GM19239 (cell line): Measurements from ENCODE around the gene MRPL49.
"Not testable (repeated sequence)": the region's sequence is repeated elsewhere in the genome, so short reads cannot be mapped to it uniquely, and the experiment has no call there.

Experiments
- DNase-seq: peaks from one replicate; pipeline ENCODE4 v3.0.0; 2011; ENCODE audit warnings: low spot score; ENCODE audit not compliant: insufficient read length
- FAIRE-seq: peaks from 2 replicates; lab custom pipeline; 2011; peaks lifted over from hg19 to GRCh38; lab: Jason Lieb, UNC

The MRPL49 gene

GRCh38 chr11:65116370-65117205 is 5.5 kb upstream of the MRPL49 start:
- DNase-seq (no peak), FAIRE-seq (peak; percentile 76)

DNA sequence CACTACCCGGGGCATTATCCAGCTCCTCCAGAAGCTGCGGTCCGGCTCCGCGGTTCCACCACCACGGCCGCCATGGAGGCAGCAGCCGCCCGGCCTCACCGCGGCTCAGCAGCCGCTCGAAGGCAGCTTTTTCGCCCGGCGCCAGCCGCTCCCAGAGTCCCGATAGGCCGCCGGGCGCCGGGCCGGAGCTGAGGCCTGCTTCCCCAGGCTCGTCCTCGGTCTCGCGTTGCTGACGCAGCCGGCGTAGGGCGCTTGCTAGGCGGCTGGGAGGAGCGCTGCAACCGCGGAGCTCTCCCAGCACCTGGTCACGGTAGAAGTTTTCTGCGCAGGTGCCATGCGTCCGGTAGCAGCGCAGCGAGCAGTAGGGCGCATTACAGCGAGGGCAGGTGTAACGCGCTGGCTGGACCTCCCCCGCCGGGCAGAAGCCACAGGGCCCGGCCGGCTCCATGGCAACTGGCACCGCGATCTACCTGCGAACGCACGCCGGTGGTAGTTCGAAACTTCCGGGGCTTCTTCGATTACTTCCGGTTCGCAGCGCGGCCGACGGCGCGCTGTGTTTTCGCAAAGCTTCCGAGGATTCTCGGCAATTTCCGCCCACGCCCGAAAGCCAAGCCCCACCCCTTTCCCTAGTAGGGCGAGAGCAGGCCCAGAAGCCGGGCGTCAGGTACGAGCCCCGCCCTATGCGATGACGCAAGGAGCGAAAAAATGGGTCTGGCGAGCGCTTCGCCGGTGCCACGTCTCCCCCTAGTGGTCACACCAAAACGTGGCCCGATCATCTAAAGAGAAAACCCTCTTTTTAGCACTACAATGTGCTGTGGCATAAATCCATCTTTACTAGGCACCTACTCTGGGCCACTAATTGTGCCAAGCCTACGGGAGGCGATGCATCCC is 4.7 kb upstream of the MRPL49 start, which contains the start of gene ZNHIT2:
ZNHIT2 (minus strand) TSS at position 496 of the 891 bp plus-strand sequence; CDS start at position 448, 48 bp downstream.
- DNase-seq (peak; percentile 77), FAIRE-seq (peak; percentile 100)

GRCh38 chr11:65118097-65118837 is 3.9 kb upstream of the MRPL49 start:
- DNase-seq (no peak), FAIRE-seq (no peak)

DNA sequence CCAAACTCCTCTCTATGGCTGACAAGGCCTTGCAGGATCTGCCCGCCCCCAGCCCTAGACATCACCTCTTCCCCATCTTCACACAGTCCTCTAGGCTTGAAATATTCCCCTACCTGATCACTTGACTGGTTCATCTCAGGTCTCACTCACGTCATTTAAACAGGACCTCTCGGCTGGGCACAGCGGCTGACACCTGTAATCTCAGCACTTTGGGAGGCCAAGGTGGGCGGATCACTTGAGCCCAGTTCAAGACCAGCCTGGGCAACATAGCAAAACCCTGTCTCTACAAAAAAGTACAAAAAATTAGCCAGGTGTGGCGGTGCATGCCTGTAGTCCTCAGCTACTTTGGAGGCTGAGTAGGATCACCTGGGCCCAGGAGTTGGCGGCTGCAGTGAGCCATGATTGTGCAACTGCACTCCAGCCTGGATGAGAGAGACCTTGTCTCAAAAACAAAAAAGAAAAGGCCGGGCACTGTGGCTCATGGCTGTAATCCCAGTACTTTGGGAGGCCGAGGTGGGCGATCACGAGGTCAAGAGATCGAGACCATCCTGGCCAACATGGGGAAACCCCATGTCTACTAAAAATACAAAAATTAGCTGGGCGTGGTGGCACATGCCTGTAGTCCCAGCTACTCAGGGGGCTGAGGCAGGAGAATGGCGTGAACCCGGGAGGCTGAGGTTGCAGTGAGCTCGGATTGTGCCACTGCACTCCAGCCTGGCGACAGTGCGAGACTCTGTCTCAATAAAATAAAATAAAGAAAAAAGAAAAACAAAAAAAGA is 3.0 kb upstream of the MRPL49 start:
- DNase-seq, FAIRE-seq: not testable (repeated sequence)

GRCh38 chr11:65119670-65119995 is 2.5 kb upstream of the MRPL49 start:
- no peak for DNase-seq
- no peak for FAIRE-seq

DNA sequence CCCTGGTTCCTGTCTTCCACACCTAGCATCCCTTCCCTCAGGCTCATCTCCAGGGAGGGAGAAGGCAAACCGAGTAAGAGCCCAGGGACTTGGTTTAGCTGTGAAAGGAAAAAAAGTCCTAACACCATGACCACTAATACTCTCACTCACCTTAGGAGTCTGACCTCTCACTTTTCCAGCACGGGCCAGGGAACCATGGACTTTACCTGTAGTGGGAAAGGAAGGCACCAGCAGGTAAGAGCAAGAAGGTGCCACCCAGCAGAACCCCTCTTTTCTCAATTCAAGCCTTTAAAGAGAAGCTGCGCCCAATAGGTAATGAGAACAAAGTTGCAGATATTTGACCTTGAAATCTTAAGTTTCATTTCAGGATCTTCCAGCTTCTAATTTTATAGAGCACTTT is 1.3 kb upstream of the MRPL49 start:
- FAIRE-seq = peak; percentile 31
- DNase-seq = no peak

- peak; percentile 69 for FAIRE-seq
- DNase-seq = no peak
These were observed 665 bp upstream of the MRPL49 start for GRCh38 chr11:65121447-65121864.

DNA sequence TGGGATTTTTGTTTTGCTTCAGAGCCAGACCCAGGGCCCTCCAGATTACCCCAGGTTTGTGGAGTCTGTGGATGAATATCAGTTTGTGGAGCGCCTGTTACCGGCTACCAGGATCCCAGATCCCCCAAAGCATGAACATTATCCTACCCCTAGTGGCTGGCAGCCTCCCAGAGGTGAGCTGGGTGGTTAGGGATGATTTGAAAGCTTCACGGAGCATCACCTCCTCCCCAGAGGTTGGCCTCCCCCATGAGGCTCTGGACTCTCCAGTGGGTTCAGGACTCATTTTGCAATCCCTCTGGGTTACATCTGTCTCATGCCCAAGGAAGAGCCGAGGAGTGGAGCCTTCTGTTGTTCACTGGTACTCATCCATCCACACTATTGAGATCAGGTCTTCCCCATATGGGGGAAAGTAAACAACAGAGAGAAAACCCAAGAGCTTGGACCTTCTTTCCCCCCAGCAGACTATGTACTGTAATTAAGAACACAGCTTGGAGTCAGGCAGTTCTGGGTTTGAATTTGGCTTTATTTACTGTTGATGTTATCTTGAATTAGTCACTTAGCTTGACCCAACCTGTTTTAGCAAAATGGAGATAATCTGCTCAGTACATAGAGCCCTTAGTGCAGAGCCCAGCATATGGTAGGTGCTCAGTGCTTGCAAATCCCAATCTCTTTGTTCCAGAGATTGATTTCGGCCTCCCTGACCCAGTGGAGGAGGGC is 2.5 kb downstream of the MRPL49 start:
- DNase-seq = no peak
- no peak for FAIRE-seq

- DNase-seq (no peak), FAIRE-seq (no peak)
These were observed 3.3 kb downstream of the MRPL49 start for GRCh38 chr11:65125197-65126056.

DNA sequence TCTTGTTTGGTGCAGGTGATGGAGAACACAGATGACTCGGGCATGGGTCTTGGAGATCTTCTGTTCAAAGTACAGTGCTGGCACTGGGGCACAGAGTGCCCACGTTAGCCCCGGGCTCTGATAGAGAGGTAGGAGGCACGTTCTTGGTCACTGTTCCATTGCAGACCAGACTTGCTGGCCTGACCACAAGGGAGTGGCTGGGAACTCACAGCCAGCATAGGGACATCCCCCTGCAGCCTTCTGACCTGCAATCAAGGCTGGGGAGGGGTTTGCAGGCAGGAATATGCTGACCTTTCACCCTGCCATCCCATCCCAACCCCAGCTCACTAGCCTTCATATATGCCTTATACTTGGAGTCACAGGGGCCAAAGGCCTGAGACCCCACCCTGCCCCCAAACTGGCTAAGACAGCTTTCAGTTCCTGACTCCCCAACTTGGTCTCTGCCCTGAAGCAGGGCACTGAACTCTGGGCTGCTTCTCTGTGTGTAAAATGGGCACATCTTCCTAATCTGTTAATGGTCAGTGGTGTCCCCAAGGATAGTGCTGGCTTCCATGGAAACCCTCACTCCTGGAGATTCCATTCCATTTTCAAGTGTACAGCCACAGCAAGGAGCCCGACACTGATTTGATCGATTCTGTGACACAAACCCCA is 4.6 kb downstream of the MRPL49 start:
- no peak for FAIRE-seq
- no peak for DNase-seq

GRCh38 chr11:65127473-65128181 is 5.5 kb downstream of the MRPL49 start:
- FAIRE-seq (no peak), DNase-seq (no peak)

- FAIRE-seq (no peak), DNase-seq (no peak)
These were observed 6.3 kb downstream of the MRPL49 start for GRCh38 chr11:65128182-65129145.

DNA sequence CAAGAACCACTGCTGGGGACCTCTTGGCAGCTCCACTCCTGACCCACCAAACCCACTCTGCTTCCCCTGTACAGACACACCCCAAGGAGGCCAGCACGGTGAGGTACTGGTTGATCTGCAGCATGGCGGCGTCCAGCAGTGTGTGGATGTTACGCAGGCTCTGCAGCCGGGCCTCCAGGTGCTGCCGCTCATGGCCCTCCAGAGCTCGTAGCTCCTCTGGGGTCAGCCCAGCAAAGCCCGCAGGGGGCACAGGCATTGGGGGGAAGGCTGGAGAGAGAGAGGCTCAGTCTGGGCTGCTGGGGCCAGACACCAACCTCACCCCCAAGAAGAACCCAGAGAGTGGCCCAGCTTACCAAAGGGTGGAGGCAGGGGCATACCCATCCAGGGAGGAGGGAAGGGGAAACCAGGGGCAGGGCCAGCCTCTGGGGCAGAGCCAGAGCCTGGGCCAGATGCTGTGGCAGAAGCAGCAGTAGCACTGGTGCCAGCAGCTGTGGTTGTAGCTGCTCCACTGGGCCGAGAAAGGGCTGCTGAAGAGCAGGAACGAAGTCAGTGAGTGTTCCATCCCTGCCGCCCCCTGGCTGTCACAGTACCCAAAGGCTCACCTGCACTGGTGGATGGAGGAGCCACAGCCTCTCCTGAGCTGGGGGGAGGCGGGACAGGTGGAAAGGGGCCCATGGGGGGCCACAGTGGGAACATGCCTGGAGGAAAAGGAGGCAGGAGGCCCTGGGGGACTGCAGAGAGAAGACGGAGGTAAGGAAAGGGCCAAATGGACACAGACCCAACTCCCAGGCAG is 7.7 kb downstream of the MRPL49 start:
- FAIRE-seq = no peak
- no peak for DNase-seq

DNA sequence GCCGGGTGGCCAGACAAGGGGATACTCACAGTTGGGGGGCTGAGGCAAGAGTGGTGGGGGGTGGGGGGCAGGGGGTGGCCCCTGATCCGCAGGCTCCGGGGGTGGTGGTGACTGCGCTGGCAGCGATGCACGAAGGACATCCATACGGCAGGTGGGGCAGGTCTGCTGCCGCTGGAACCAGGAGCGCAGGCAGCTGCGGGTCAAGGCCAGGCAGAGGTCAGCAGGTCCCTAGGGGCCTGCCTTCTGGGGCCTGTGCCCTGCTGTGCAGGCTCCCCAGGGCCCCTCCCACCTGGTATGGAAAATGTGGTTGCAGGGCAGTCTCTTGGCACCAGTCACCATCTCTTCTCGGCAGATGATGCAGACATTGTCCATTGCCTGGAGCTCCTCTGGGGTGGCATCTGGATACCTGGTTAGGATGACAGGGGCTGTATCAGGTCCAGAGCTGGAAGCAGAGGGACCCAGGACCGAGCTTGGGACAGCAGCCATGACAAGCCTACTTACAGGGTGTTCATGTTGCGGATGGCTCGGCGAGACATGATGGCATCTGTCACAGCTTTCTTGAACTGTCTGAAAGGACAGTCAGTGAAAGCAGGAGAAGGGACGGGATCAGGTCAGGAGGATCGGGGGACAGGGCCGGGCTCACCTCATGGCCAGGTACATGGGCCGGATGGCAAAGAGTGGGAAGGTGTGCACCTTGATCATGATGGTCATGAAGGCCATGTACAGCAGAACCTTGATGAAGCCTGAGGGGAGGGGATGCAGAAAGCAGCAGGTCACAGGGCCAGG is 8.7 kb downstream of the MRPL49 start:
- FAIRE-seq (no peak), DNase-seq (no peak)

DNA sequence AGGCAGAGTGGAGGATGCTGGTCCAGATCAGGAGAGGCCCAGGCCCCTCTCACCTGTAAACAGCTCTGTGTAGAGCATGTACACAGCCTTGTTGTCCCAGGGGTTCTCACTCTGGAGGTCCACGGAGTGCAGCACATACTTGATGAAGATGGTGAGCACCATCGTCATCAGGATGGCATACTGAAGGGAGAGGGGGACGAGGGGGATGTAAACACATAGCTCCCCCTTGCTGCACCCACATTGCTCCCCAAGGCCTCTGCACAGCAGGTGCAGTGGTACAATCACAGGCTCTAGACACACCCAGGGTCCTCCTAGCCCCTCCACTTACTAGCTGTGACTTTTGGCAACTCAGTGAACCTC is 9.3 kb downstream of the MRPL49 start:
- FAIRE-seq = no peak
- no peak for DNase-seq
